ENCODE measurements around the gene UST.
"Not testable (repeated sequence)": the region's sequence is repeated elsewhere in the genome, so short reads cannot be mapped to it uniquely, and the experiment has no call there.

UST gene

GRCh38 chr6:148765898-148766808 is 19.3 kb downstream of the UST start:
- DNase-seq (ENCODE audit: low read depth), result no peak

- no peak for DNase-seq (ENCODE audit: low read depth)
Measured at GRCh38 chr6:148768646-148769270, 21.9 kb downstream of the UST start.

GRCh38 chr6:148769304-148769968 is 22.6 kb downstream of the UST start:
- no peak for DNase-seq (ENCODE audit: low read depth)

- no peak for DNase-seq (ENCODE audit: low read depth)
Measured at GRCh38 chr6:148770408-148771211, 23.8 kb downstream of the UST start.

- no peak for DNase-seq (ENCODE audit: low read depth)
Measured at GRCh38 chr6:148771212-148771601, 24.4 kb downstream of the UST start.

- no peak for DNase-seq (ENCODE audit: low read depth)
Measured at GRCh38 chr6:148771896-148772554, 25.2 kb downstream of the UST start.

- DNase-seq (ENCODE audit: low read depth), result no peak
Measured at GRCh38 chr6:148775161-148775560, 28.3 kb downstream of the UST start.

GRCh38 chr6:148776321-148777308 is 29.8 kb downstream of the UST start:
- DNase-seq (ENCODE audit: low read depth), result no peak

- DNase-seq (ENCODE audit: low read depth), result no peak
Measured at GRCh38 chr6:148779142-148779562, 32.3 kb downstream of the UST start.

- not testable (repeated sequence) for DNase-seq (ENCODE audit: low read depth)
Measured at GRCh38 chr6:148780423-148780822, 33.6 kb downstream of the UST start.

GRCh38 chr6:148780918-148781436 is 34.1 kb downstream of the UST start:
- DNase-seq (ENCODE audit: low read depth), result no peak

GRCh38 chr6:148789948-148790347 is 43.1 kb downstream of the UST start:
- no peak for DNase-seq (ENCODE audit: low read depth)

GRCh38 chr6:148790404-148790803 is 43.6 kb downstream of the UST start:
- no peak for DNase-seq (ENCODE audit: low read depth)

GRCh38 chr6:148790817-148791216 is 44.0 kb downstream of the UST start:
- DNase-seq (ENCODE audit: low read depth), result no peak

- no peak for DNase-seq (ENCODE audit: low read depth)
Measured at GRCh38 chr6:148791372-148791771, 44.5 kb downstream of the UST start.

- no peak for DNase-seq (ENCODE audit: low read depth)
Measured at GRCh38 chr6:148793721-148794120, 46.9 kb downstream of the UST start.

- no peak for DNase-seq (ENCODE audit: low read depth)
Measured at GRCh38 chr6:148794797-148795196, 48.0 kb downstream of the UST start.

- DNase-seq (ENCODE audit: low read depth), result no peak
Measured at GRCh38 chr6:148795563-148795962, 48.7 kb downstream of the UST start.

- no peak for DNase-seq (ENCODE audit: low read depth)
Measured at GRCh38 chr6:148799647-148800046, 52.8 kb downstream of the UST start.

GRCh38 chr6:148800536-148800935 is 53.7 kb downstream of the UST start:
- no peak for DNase-seq (ENCODE audit: low read depth)

All from activated T-cell treated with anti-CD3 and anti-CD28 coated beads for 1 hour (primary cell).